Activated CD4-positive, alpha-beta T cell treated with anti-CD3 and anti-CD28 coated beads, Interleukin-2, amount 50 U/mL, for 16 hours (primary cell): Measurements from ENCODE around the gene OPTC.
"Not testable (repeated sequence)": the region's sequence is repeated elsewhere in the genome, so short reads cannot be mapped to it uniquely, and the experiment has no call there.

Experiments used
- DNase-seq: peaks from one replicate; pipeline ENCODE4 v3.0.0-alpha.2; 2020

The OPTC gene, protein sequence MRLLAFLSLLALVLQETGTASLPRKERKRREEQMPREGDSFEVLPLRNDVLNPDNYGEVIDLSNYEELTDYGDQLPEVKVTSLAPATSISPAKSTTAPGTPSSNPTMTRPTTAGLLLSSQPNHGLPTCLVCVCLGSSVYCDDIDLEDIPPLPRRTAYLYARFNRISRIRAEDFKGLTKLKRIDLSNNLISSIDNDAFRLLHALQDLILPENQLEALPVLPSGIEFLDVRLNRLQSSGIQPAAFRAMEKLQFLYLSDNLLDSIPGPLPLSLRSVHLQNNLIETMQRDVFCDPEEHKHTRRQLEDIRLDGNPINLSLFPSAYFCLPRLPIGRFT

DNA sequence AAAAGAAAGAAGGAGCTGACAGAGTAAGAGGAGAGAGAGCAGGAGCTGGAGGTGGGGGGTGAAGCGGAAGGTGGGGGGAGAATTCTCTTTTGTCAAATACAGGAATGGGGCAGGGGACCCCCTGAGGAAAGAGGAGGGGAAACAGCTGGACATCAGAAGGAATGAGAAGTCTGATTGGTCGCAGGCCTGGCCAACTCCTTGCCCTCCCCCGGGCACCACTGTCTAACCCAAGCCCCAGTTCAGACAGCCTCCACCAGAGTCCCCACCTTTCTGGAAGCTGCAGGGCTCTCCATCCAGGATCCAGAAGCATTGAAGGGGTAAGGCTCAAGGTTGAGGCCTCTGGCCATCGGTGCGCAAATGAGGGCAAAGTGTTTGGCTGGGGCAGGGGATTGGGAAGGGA is at the start of gene OPTC:
OPTC (plus strand) TSS at position 253 of the 400 bp plus-strand sequence. CDS start 1,853 bp downstream, outside the sequence.
- no peak for DNase-seq

DNA sequence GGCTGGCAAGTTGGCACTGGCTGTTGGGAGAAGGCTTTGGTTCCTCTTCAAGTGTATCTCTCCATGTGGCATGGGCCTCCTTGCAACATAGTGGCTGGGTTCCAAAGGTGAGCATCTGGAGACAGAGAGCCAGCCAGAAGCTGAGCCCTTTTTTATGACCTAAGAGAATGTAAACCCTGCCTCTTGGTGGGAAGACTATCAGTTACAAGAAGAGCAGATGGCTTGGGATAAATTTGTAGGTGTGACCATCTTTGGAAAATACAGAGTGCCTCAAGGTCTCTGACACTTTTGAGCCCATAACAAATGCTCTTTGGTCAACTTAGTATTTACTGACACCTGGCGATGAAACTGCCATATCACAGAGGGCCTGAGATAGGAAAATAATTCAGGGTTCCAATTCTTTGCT is 49.8 kb upstream of the OPTC start:
- DNase-seq = no peak

DNA sequence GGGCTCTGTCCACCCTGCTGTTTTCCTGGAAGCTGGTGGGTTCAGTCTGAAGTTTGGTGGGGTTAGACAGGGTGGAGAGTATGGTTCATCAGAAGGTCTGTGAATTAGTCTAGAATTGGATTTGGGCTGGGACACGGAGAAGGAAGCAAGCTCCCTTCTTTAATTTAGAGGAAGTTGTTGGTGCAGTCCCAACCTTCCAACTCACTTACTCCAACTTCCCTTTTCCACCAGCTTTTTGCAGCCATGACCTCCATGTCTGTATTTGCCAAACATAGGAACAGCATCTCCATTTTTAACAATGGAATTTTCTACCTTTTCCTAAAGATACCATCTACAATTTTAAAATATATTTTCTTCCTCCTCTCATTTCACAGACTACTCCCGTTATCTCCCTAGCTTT is 46.8 kb upstream of the OPTC start:
- no peak for DNase-seq

DNA sequence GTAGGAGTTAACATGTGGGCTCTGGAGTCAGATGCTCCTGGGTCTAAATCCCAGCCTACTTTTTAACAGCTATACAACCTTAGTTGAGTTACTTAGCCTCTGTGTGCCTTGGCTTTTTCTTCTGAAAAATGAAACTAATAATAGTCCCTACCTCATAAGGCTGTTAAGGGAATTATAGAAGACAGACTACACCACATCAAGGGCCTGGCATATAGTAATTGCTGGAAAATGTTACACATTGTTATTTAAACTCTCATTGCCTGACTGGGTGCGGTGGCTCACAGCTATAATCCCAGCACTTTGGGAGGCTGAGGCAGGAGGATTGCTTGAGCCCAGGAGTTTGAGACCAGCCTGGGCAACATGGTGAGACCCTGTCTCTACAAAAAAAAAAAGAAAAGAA is 46.4 kb upstream of the OPTC start:
- DNase-seq = not testable (repeated sequence)

DNA sequence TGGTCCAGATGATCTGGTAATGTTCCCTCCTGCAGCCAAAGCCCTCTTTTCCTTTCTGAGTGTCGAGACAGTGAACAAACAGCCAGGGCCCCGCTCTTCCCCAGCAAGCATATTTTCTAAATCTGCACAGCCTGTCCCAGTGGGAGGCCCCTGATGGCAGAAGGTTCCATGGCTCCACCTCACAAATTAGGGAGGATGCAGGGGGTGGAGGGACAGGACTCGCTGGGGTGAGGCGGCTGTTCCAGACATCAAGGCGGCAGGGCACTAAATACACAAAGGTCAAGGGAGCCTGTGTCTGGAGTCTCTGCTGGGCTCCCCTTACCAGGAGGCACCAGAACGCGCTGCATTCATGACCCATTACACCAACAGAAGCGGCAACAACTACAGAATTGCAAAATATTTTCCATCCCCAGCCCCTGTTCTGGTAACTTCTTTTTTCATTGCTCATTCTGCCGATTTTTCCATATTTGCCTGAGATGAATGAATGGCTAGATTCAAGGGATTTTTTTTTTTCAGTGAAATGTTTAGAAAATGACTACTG is 45.4 kb upstream of the OPTC start:
- no peak for DNase-seq

DNA sequence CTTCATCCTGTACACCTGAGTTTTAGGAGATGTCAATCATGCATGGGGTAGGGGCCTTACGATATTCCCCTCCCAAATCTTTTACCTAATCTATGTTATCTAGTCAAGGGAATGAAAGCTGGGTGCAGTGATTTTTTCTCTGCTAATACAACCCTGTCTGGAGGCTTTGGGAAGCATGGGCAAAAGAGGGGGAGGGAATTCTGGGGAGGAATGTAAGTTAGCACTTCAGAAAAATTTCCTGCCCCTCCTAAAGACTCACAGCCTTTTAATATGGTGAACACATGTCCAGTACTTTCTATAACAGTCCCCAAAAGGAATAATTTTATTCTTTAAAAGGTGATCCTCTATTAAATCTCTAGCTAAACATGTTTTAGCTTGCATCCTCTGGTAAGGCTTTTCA is 44.0 kb upstream of the OPTC start:
- DNase-seq = no peak

DNA sequence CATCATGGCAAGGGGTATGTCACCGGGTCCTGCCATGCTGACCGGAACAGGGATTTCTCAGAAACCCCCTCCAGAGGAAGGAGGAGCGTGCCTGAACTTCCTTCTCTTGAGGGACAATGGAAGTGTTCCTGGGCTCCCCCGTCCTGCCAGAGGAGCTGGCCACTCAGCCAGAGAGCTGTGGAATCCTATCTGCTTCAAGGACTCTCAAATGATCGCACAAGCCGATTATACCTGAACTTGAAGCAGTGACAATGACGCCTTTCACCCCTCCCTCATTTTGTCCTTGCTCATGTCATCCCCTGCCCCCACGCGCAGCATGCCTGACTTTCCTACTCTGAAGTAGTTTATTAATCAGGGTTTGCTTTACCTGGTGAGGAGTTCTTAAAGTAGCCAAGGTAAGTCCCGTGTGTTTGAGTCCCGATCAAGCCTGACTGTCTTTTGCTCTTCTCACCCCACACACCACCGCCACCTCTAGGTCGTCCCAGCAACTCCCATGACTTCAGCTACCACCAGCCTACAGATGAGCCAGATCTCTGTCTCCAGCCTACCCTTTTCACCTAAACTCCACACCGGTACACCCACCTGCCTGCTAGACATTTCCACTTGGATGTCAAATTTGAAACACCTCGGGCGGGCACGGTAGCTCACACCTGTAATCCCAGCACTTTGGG is 43.3 kb upstream of the OPTC start:
- no peak for DNase-seq

DNA sequence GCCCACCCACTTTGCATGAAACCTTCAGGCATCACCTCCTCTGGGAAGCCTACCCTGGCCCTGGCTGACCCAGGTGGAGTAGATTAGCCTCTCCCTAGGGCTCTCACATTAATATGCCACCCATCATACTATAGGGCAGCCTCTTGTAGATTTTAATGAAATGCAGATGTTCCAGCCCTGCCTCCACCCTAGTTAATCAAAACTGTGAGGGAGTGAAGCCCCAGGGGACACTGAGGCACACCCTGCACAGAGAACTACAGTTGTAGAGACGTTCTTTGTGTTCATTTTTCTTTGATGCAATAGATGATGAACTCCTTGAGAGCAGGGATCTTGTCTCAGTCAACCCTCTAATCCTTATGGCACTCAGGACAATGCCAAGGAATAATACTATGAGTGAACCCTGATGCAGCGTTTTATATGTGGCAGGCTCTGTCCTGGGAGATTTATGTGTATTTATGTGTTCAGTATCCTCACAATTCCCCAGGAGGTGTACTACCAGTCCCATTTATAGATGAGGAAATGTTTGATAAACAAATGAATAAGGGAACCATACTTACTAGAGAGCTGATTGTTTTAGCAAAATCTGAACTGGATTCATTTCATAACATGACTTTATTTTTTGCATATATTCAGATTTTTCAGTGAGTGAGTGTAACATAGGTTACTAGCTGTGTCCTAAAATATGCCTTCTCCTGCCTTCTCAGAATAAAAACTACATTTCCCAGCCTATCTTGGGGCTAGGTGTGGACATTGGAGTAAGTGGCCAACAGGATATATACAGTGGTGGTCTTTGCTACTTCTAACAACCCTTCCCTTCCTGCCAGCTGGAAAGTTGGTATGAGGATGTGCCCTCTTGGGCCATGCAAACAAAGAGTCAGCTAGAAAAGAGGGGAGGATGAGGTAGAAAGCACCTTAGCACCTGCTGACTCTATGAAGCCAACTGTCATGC is 41.8 kb upstream of the OPTC start:
- no peak for DNase-seq

DNA sequence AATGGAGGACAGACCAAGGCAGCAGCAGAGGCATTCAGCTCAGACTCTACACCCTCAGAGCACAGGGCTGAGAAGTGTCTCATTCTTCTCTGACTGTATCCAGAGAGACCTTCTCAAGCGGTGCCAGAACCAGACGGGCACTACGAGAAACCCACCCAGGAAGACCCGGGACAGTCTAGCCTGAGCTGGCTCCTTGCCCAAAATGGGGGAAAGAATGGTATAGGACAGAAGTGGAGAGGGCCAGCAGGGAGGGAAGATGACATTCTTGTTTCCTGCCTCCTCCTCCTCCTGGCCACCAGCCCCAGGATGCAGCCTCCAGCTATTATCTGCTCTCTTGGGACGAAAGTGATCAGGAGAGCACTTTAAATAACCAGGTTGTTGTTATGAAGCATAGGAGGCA is 40.9 kb upstream of the OPTC start:
- no peak for DNase-seq

DNA sequence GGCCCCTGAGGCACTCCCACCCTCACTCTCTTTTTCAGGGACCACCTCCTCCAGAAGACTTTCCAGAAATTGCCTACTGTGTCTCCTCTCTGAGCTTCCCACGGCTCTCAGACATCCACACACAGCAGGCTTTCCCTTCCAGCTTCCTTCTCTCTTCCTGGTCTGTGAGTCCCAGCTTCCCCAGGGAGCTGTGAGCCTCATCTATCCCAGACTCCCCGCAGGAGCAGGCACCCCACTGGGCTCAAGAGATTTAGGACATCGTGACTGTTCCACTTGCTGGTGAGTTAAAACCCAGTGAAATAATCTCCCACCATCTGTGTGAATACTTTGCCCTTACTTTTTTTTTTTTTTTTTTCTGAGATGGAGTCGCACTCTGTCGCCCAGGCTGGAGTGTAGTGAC is 40.3 kb upstream of the OPTC start:
- DNase-seq = no peak

DNA sequence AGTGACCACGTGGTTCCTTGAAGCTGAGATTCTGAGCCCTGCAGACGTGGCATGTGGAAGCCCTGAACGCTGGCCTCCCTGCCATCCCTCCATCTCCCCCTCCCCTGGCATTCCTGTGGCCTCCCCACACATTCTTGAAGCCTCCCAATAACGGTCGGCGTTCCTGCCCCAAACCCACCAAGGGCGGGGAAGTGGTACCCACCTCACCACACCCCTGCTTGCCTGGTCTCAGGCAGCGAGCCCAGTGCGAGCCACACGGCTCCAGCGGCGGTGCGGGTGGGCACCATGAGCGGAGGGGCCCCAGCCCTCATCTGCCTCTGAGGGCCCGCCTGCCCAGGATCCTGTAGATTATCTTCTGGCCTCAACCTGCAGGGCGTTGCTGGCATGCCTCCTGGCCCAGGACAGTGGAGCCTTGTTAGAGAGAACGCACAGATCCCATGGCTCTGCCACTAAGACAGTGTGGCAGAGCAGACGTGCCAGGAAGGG is 38.9 kb upstream of the OPTC start:
- DNase-seq = no peak

DNA sequence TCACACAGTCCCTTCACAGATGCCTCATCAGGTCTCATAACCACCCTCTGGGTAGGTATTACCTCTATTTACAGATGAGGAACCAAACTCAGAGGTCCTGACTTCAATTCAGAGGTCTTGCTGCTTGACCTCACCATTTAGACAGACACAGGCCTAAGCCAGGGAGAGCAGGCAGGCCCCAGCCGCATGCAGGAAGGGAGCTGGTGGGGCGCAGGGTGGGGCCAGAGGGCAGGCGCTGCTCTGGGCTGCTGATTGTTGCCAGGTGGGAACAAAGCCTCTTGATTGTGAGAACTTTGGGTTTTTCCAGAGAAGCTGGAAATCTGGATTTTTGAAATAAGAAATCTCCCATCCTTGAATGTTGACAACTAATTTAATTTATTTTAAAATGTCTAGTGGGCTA is 38.2 kb upstream of the OPTC start:
- DNase-seq = no peak

DNA sequence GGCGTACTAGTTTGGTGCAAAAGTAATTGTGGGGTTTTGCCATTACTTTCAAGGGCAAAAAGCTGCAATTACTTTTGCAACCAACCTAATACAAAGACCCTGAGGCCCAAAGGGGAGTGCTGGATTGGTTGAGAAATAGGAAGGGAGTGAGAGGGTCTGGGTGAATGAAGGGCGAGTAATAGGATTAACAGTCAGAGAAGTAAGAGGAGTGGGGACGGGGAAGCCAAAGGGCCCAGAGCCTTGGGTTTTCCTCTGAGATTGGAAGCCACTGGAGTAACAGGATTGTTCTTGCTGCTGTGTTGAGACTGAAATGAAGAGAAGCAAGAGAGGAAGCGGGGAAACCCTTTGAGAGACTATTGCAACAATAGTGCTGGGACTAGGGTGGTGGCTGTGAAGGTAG is 37.4 kb upstream of the OPTC start:
- DNase-seq = no peak

DNA sequence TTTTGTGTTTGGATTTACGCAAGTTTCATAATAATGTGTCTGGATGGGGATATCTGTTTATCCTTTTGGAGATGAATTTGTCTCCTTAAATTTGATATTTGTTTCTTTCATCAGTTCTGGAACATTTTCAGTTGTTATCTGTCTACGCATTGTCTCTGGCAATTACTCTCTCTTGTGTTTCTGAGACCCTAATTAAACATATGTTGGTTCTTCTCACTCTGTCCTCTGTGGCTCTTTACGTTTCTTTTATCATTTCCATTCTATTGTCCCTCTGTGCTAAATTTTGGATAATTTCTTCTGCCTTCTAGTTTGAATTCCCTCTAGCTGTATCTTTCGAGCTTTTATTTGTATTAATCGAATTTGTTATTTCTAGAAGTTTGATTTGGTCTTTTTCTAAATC is 35.9 kb upstream of the OPTC start:
- no peak for DNase-seq

DNA sequence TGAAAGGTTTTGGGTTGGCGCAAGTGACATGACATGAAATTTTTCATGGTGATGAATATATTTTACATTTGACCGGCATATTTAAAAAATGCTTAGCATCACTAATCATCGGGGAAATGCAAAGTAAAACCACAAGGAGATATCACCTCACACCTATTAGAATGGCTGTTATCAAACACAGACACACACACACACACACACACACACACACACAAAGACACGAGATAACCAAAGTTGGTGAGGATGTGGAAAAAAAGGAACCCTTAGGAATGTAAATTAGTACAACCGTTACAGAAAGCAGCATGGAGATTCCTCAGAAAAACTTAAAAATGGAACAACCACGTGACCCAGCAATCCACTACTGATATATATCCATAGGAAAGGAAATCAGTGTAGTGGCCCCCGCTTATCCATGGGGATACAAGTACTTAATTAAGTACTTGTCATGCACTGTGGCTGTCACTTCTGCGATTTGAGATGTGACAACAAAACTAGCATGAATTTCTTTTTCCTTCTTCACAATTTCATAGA is 34.2 kb upstream of the OPTC start:
- no peak for DNase-seq

DNA sequence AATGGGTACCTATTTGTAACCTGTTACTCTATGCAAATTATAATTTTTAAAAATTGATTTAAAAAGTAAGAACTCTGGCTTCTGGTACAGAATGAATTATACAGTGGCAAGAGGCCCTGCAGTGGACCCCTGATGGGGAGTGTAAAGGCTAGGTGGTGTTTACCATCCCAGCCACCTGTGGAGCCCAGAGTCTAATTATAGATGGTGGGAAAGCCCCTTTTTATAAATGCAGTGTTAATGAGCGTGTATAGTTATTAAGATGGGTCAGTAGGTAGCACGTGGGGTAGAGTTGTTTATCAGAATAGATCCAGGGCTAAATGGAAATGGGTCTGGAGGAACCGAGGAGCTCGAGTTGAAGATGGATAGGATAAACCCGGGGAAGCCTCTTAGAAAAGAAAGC is 32.2 kb upstream of the OPTC start:
- no peak for DNase-seq

DNA sequence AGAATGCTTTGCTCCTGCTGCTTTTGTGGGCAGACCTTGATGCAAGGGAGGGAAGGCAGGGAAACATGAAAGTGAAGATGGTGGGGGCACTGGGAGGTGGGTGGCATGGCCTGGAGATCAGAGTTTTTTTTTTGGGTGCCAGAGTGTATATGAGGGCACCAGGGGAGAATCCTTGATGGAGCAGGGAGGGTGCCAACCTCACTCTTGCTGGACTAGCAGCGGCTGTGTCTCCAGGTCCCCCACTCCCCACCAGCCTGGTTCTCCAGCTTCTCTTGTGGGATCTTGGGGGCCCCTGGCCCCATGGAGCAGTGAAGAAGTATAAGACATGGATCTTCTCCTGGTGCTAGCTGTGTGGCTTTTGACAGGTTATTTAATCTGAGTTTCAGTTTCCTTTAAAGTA is 31.8 kb upstream of the OPTC start:
- DNase-seq = no peak

DNA sequence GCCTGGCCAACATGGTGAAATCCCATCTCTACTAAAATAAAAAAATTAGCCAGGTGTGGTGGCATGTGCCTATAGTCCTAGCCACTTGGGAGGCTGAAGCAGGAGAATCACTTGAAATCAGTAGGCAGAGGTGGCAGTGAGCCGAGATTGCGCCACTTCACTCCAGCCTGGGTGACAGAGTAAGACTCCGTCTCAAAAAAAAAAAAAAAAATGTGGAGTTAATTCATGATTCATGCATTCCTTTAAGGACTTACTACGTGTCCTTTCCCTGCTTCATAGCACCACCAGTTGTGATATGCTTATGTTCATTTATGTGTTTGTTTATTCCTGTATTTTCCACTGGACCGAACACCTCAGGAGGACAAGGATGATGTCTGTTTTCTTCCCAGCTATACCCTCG is 31.1 kb upstream of the OPTC start:
- no peak for DNase-seq

DNA sequence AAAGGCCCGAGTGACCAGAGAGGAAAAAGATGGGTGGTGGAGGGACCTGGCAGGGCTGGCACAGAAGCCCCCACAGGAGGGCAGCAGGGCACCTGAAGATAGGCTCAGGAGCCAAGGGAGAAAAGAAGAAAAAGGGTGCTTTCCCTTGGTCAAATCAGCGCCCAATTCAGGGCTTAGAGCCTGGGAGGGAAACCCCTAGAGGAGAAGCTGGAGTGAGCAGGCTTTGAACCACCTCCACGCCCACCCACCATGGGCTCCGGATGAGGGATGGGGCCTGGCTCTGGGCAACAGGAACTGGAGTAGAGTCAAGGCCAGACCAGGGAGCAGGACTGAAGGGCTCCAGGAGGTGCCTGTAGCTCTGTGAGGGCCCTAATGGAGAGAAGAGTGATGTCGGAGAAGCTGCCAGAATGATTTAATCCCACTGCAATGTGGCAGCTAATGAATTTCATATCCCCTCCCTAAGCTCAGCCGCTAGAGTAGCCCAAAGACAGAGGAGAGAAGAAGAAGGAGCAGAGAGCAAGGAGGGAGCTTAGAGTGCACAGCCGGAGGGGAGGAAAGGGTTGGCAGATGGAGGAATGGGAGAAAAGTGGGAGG is 30.4 kb upstream of the OPTC start:
- no peak for DNase-seq

DNA sequence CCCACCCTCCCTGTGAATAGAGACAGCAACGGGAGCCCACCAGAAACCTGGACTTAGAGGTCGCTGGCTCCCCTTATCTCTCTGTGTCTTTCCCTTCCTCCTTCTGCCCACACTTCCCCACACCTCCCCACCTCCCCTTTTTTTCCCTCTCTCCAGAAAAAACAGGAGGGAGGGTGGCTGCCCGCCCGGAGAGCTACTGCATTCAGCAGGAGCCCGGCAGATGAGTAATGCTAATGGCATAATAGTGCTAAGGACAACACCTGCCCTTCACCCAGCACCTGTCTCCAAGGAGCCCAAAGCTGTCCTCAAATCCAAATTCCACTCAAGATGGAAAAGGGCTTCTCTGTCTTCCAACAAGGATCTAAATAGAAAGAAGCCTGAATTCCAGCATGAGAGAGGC is 29.7 kb upstream of the OPTC start:
- no peak for DNase-seq

DNA sequence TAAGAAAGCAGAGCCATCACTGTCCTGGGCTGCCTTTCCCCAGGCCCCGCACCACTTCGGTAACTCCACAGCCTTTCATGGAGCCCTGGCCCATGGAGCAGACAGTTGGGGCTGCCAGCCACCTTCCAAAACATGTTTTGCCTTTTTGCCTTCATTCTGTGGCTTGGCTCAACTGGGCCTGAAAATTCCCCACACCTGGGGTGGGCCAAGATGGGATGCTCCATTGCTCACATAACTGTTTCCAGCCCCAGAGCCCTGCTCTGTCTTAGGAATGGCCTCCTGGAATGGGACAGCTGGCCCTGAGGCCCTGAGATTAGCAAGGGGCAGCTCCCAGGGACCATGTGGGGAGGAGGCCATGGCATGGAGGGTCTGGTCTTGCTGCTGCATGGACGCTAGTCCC is 29.2 kb upstream of the OPTC start:
- no peak for DNase-seq

DNA sequence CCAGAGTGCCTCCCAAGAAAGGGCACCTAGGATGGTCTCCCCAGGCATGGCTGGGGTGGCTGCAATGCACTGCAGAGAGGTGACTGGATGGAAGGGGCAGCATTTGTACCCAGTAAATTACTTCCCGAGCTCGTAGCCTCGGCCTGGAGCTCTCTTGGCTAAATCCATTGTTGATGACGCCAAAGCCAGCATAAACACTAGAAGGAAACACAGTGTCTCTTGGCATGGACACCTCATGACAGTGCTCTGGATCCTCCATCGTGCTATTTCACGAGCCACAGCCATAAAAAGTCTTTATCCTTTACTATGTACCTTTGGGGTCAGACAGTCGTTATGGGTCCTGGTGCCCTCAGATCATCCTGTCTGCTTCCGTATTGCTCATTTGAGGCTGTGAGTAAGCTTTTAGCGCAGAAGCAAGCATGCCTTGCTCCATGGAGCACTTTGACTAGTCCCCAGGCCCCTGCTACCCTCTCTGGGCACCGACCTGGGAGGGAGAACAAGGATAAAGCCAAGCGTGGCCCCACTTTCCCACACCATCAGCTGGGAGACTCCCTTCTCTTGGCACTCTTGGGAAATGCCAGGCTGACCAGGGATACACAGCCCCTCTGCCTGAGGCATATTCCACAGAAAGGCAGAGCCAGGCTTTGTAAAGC is 28.7 kb upstream of the OPTC start:
- DNase-seq = no peak
